Left lung (tissue), 10 donors: Measurements from ENCODE around the gene SWSAP1. TPM values are rescaled to one million over a fixed set of nuclear protein-coding genes. Genes with fewer than 3 reads are reported as not detected.

ENCODE experiments used
- ATAC-seq: fragments of 200-7000 bp; cut with Tn5 transposase; one replicate; pipeline ENCODE4 v1.9.1; 2020; ENCODE audit warnings: moderate library complexity
- DNase-seq, 4 donors: peaks; one replicate each; pipeline ENCODE4 v3.0.0-alpha.2; 2013 to 2020
- H3K27ac ChIP-seq, 2 donors: fragments of 200-600 bp; sonication (generic) in 1 of 2; one replicate each; pipeline versions ENCODE4 v1.5.0 to v1.8.0; 2020 to 2021
- H3K27me3 ChIP-seq, 2 donors: fragments of 200-600 bp; sonication (generic) in 1 of 2; one replicate each; pipeline versions ENCODE4 v1.5.0 to v1.8.0; 2020 to 2021
- H3K36me3 ChIP-seq, 2 donors: fragments of 200-600 bp; sonication (generic) in 1 of 2; one replicate each; pipeline versions ENCODE4 v1.5.0 to v1.8.0; 2020 to 2021
- H3K4me1 ChIP-seq, 2 donors: fragments of 200-600 bp; one replicate each; pipeline ENCODE4 v1.8.0; 2021
- H3K4me3 ChIP-seq, 2 donors: fragments of 200-600 bp; sonication (generic) in 1 of 2; one replicate each; pipeline versions ENCODE4 v1.5.0 to v1.8.0; 2020 to 2021; ENCODE audit warnings: mild to moderate bottlenecking in 1 of 2
- H3K9me3 ChIP-seq, 2 donors: fragments of 200-600 bp; sonication (generic) in 1 of 2; one replicate each; pipeline versions ENCODE4 v1.5.0 to v1.8.0; 2020 to 2021
- intact Hi-C, 2 donors: fragments of 100-400 bp; cut with DNase I; formaldehyde crosslinking; loops; one replicate each; pipeline versions ENCODE4 v1.11.2 to v1.14.2; 2022
- polyA plus RNA-seq, 6 donors: library from polyadenylated mRNA; unstranded; fragments of 120-200 nt; gene quantifications; one replicate each; pipeline ENCODE4 v1.2.1, GENCODE V29; 2013; ENCODE audit not compliant: insufficient read length in 6 of 6
- total RNA-seq, 2 donors: library from RNA; stranded (reverse); fragmentation: NEBNext Ultra II Directional; extraction: Animal tissue kit (Norgen Biotek cat#: 25700); gene quantifications; one replicate each; pipeline ENCODE4 v1.2.1, GENCODE V29; 2021
- TF ChIP-seq, protein P1 (sequence below), 2 donors: fragments of 200-600 bp; sonication (generic) in 1 of 2; IDR thresholded peaks; one replicate each; pipeline versions ENCODE4 v1.5.0 to v1.8.0; 2021; ENCODE audit warnings: antibody characterized with exemption in 2 of 2
- donor health status: DM: no; HTN: yes; CAD: no.
- donor health status: DM: no; HTN: no; CAD: no.

The SWSAP1 gene
- total and polyA plus RNA-seq, 8 donors: 1.8 to 3.2 (median 2.8) TPM

DNA sequence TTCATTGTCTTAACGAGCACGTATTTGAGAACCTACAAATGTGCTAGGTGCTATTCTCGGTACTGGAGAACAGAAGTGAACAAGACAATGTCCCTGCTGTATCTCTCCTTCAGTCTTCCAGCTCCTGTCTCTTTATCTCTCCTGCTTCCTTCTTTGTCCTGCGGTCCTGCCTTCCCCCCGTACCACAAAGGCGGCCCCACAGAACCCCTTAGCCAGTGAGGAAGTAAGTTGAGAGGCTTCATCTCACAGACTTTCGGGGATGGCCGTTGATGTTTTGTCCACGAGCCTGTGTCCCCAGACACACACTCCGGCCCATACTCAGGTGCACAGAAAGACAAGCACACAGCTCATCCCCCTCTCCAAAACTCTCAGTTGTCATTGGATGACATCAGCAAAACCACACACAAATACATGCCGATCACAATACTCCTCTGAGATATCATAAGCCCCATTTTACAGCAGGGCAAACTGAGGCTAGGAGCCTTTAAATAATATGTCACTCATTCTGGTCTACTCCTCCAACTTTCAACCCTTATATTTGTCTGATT lies 507 bp upstream of the SWSAP1 start:
- Histone ChIP-seq H3K4me3 (peak overlapping the region; percentile 54 to 66), H3K27me3 (no peaks in the 10 kb centered on the region), H3K27ac (peak overlapping the region; percentile 95 to 96), H3K36me3 (peaks cover 0 to 5% of the 10 kb centered on the region in 2 donors), H3K4me1 (peaks cover 0 to 48% of the 10 kb centered on the region in 2 donors), H3K9me3 (no peaks in the 10 kb centered on the region)
- DNase-seq: no peak
- TF ChIP-seq, protein P1, sequence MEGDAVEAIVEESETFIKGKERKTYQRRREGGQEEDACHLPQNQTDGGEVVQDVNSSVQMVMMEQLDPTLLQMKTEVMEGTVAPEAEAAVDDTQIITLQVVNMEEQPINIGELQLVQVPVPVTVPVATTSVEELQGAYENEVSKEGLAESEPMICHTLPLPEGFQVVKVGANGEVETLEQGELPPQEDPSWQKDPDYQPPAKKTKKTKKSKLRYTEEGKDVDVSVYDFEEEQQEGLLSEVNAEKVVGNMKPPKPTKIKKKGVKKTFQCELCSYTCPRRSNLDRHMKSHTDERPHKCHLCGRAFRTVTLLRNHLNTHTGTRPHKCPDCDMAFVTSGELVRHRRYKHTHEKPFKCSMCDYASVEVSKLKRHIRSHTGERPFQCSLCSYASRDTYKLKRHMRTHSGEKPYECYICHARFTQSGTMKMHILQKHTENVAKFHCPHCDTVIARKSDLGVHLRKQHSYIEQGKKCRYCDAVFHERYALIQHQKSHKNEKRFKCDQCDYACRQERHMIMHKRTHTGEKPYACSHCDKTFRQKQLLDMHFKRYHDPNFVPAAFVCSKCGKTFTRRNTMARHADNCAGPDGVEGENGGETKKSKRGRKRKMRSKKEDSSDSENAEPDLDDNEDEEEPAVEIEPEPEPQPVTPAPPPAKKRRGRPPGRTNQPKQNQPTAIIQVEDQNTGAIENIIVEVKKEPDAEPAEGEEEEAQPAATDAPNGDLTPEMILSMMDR (IDR thresholded peaks at IDR 0.05): no peak
- no peak for ATAC-seq
- intact Hi-C loops: no loop called here

DNA sequence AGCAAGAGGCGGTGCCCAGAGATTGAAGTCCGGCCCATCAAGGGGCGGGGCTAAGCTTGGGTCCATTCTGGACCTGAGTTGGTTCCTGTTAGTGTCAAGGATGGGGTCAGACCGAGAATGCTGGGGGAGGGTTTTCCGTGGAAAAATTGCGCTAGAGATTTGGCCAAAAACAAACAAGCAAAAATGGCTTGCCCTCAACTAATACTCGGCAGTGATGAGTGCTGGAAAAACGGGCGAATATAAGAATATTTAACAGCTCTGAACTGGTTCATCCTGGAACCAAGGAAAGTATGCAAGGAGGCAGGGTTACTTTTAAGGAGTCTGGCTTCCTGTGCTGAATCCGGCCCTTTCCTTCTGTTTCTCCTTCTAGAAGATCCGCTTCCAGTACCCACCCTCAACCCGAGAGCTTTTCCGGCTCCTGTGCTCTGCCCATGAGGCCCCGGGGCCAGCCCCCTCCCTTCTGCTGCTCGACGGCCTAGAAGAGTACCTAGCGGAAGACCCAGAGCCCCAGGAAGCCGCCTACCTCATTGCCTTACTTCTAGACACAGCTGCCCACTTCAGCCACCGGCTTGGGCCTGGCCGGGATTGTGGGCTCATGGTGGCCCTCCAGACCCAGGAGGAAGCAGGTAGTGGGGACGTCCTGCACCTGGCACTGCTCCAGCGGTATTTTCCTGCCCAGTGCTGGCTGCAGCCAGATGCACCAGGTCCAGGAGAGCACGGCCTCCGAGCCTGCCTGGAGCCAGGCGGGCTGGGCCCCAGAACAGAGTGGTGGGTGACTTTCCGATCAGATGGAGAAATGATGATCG lies 880 bp downstream of the SWSAP1 start:
- ATAC-seq (peak; percentile 37), DNase-seq (peak in 3 of 4 donors; percentile 64 to 85 (median 77))
- TF ChIP-seq, protein P1 (IDR thresholded peaks at IDR 0.05): no peak
- peaks cover 0 to 61% of the 10 kb centered on the region in 2 donors for H3K4me1 ChIP-seq
- peak overlapping the region; percentile 38 to 66 for H3K4me3 ChIP-seq
- H3K27me3 ChIP-seq: no peaks in the 10 kb centered on the region
- intact Hi-C loops: no loop called here
- H3K27ac ChIP-seq: peak overlapping the region; percentile 95 to 96
- H3K9me3 ChIP-seq: no peaks in the 10 kb centered on the region
- H3K36me3 ChIP-seq: no peaks in the 10 kb centered on the region

GRCh38 chr19:11377237-11377636 lies 2.8 kb downstream of the SWSAP1 start:
- intact Hi-C loops: no loop called here
- H3K4me1 ChIP-seq: peaks cover 6 to 75% of the 10 kb centered on the region in 2 donors

DNA sequence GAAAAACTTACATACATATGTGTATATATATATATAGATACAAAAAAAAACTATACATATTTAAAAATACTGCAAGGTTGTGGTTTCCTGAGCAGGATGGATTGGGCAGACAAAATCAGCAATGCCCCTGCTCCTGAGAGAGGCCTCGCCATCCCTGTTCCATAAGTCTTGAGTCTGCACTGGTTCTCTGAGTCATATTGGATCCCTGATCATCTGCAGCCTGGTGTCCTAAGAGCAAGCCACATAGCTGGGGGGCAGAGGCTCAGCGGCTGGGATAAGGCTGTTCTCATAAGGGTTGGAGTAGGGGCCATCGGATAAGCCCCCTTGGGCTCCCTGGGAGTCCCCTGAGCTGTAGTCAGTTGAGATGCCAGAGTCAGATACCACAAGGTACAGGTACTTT lies 3.3 kb downstream of the SWSAP1 start:
- intact Hi-C loops: no loop called here
- no peaks in the 10 kb centered on the region for H3K36me3 ChIP-seq
- DNase-seq (no peak), ATAC-seq (no peak)
- peak overlapping the region; percentile 95 to 96 for H3K27ac ChIP-seq
- no peak overlapping the region for H3K4me3 ChIP-seq
- H3K9me3 ChIP-seq: no peaks in the 10 kb centered on the region
- H3K4me1 ChIP-seq: peaks cover 6 to 81% of the 10 kb centered on the region in 2 donors
- peaks cover 0 to 11% of the 10 kb centered on the region in 2 donors for H3K27me3 ChIP-seq
- TF ChIP-seq, protein P1 (IDR thresholded peaks at IDR 0.05): no peak

More at GRCh38 chr19:11377237-11377636, 2.8 kb downstream of the SWSAP1 start:
- ATAC-seq (no peak), DNase-seq (peak in 1 of 4 donors; percentile 66)
- H3K27ac ChIP-seq: peak overlapping the region; percentile 95 to 96
- H3K36me3 ChIP-seq: no peaks in the 10 kb centered on the region
- H3K9me3 ChIP-seq: no peaks in the 10 kb centered on the region
- TF ChIP-seq, protein P1 (IDR thresholded peaks at IDR 0.05): no peak
- H3K27me3 ChIP-seq: peaks cover 0 to 6% of the 10 kb centered on the region in 2 donors
- no peak overlapping the region for H3K4me3 ChIP-seq
